CD4-positive, alpha-beta T cell treated with Interferon gamma for 1 hour (primary cell): ENCODE measurements around the gene SLC2A9.

Experiments
- DNase-seq: peaks from one replicate; pipeline ENCODE4 v3.0.0-alpha.2; 2020

The SLC2A9 gene

GRCh38 chr4:9880406-9881197 lies 140.7 kb downstream of the SLC2A9 start:
- no peak for DNase-seq

DNA sequence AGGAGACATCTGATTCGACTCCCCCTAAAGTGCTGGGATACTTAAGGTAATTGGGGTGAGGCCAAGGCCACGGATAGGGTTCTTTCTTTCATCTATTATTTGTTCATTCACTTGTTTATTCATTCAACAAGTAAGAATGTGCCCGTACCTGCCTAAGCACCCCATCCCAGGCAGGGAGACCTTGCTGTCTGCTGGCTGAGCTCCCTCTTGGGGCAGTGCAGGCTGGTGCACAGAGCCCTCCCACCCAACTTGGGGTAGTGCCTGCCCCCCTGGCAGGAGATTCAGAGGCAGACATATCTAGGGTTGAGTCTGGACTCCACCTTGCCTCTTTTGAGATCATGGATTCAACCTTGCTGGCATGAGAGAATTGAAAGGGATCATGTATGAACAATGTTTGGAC lies 144.2 kb downstream of the SLC2A9 start:
- DNase-seq: no peak

GRCh38 chr4:9875516-9875915 lies 145.8 kb downstream of the SLC2A9 start:
- DNase-seq: no peak

DNA sequence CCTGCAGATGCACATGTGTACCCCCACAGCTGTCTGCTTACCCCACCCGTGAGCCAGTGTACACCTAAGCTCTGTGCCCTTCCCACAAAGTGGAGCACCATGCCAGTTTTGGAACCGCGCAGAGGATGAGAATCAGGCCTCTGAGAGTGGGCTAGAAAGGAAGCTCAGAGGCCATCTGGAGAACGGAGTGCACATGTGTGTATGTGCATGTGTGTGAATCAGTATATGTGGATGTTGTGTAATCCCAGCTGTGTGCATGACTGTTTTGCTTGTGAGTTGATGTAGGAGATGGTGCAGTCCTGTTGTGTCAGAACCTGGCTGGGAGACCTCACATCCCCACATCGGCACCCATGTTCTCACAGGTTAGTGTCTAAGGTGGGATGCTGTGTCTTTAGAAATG lies 146.9 kb downstream of the SLC2A9 start:
- DNase-seq: no peak

- no peak for DNase-seq
Observed at GRCh38 chr4:9870165-9870790, 151.0 kb downstream of the SLC2A9 start.

DNA sequence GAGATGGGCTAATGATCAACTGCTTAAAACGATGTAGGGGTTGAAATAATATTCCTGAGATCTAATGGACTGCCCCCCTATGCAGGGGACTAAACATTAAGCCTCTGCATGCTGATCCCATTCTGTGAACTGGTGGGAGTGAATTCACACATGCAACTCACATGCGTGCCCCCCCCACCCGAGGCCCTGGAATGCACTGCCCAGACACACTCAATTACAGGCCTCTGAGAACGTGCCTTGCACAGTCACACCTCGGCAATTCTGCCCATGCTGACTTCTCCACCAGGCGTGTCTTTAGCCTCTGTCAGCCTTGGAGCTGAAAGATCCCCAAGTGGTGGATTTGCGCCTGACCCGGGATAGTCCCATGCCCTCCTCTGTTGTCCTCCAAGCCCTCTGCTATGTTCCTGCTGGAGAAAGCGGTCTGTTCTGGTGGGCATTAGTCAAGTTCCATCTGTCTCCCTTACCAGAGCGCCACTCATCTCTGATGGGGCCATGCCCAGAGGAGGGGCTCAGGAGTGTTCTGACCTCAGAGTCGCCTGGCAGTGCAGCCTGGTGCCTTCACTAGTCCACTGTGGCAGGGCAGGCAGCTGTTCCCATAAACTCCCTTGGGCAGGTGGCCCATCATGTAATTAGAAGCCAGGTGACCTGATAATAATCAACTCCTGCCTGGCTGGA lies 153.4 kb downstream of the SLC2A9 start:
- no peak for DNase-seq

GRCh38 chr4:9866931-9867330 lies 154.4 kb downstream of the SLC2A9 start:
- DNase-seq: no peak

DNA sequence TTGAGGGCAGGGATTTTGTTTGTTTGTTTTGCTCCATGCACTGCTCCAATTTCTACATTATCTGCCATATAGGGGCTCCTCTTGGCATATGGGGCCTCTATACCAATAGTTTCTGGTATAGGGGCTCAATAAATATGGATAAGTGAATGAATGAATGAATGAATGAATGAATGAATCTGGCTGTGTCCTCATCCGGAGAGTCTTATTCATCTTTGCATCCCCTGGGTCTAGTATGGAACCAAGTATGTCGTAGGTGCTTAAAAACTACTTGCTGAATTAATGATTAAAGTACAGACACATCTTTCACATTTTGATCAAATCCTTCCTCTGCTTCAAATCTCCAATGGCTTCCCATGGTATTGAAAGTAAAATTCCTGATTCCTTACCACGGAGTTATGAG lies 159.7 kb downstream of the SLC2A9 start:
- DNase-seq: no peak

DNA sequence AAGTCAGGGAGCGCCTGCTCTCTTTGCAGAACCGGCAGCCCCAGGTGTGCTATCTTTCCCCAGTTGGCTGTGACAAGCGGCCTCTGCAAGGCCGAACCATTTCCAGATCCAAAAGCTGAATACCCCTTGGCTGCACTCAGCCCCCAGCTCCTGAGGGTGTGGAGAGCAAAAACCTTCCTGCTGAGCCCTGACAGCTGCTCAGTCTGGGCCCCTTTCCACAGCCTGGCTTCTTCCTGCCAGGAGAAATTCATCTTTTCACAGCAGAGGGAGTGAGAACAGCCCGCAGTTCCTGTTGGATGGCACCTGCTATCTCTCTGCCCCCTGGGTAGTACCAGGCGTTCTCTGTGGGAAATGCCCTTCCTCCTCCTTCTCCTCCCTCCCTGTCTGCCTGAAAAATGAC lies 161.5 kb downstream of the SLC2A9 start:
- DNase-seq: no peak

GRCh38 chr4:9849538-9849920 lies 171.8 kb downstream of the SLC2A9 start:
- DNase-seq: no peak

GRCh38 chr4:9847968-9848748 lies 173.1 kb downstream of the SLC2A9 start:
- DNase-seq: no peak

GRCh38 chr4:9845791-9846493 lies 175.4 kb downstream of the SLC2A9 start:
- DNase-seq: no peak

- no peak for DNase-seq
Observed at GRCh38 chr4:9841072-9841471, 180.2 kb downstream of the SLC2A9 start.

- DNase-seq: no peak
Observed at GRCh38 chr4:9835430-9835829, 185.9 kb downstream of the SLC2A9 start.

DNA sequence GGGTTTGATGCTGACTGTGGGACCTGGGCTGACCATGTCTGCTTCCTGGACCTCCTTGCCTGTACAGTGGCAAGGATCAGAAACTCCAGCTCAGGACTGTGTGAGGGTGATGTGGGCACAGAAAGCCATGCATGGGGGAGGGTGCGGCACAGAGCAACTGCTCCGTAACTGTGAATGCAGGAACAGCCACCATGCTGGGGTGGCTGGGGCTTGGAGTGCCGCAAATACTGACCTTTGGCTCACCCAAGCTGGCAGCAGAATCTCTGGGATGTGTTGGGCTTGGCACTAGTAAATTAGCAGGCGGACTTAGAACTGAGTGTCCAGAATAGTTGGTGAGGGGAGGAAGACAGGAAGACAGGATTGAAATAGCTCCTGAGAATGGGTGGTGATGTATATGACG lies 187.9 kb downstream of the SLC2A9 start:
- no peak for DNase-seq

DNA sequence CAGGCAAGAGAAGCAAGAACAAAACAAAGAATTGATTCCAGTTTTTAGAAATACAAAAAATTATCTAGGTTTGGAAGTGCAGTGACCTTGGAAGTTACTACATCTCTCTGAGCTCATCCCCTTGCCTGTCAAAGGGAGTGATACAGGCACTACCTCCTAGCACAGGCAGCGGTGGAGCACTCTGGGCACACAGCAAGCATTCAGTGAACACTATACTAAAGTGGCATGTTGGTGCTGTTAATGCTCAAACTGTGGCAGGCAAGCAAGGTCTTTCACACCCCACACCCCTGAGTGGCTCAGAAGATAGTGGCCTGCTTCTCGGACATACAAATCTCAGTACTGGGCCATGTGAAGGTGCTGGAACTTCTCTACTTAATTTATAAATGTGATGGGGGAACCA lies 188.7 kb downstream of the SLC2A9 start:
- DNase-seq: no peak

- no peak for DNase-seq
Observed at GRCh38 chr4:9826551-9826950, 194.7 kb downstream of the SLC2A9 start.

DNA sequence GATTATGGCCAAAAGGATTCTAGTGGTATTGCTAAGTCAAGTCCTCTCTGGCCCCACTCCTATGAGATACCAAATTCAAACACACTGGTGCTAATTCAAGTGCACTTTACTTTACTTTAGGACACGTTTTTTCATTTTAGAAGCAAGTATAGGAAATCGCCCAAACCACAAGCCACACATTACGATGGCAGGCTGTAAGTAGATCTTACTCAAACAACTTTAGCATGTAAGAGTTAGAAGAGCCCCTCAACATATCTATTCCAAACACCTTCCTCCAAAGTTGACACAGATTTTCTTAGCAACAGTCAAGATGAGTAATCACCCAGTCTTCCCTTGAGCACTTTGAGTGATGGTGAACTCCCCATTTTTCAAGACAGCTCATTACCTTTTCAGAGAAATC lies 196.2 kb downstream of the SLC2A9 start:
- DNase-seq: no peak

- no peak for DNase-seq
Observed at GRCh38 chr4:9820343-9820742, 201.0 kb downstream of the SLC2A9 start.

DNA sequence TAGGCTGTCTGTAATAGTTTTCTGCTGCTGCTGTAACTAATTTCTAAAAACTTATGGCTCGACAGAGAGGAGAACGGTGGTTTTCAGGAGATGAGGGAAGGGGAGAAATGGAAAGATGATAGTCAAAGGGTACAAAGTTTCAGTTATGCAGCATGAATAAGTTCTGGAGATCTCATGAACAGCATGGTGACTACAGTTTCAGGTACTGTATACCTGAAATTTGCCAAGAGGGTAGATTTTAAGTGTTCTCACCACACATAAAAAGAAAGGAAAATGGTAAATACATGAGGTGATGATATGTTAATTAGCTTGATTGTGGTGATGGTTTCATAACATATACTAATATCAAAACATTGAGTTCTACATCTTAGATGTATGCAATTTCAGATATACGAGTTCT lies 205.0 kb downstream of the SLC2A9 start:
- DNase-seq: no peak

- DNase-seq: no peak
Observed at GRCh38 chr4:9812501-9813340, 208.6 kb downstream of the SLC2A9 start.

GRCh38 chr4:9811806-9812205 lies 209.5 kb downstream of the SLC2A9 start:
- no peak for DNase-seq
